Heart left ventricle (tissue), 16 donors: ENCODE data around the gene BBS1. TPM values are rescaled to one million over a fixed set of nuclear protein-coding genes. Genes with fewer than 3 reads are reported as not detected.

Experiments
- ATAC-seq, 4 donors: fragments of 200-7000 bp; cut with Tn5 transposase; one replicate each; pipeline ENCODE4 v1.9.1; 2020 to 2022; ENCODE audit warnings: moderate library complexity in 4 of 4, mild to moderate bottlenecking in 3 of 4, moderate number of reproducible peaks in 1 of 4
- DNase-seq, 5 donors: peaks; one replicate each; pipeline ENCODE4 v3.0.0-alpha.2; 2020
- H3K27ac ChIP-seq, 12 donors: fragments of 200-600 bp; sonication (generic) in 4 of 12; one replicate each; pipeline versions ENCODE4 v1.5.0 to v1.8.0; 2016 to 2022; ENCODE audit warnings: mild to moderate bottlenecking in 2 of 12
- H3K27me3 ChIP-seq, 9 donors: fragments of 200-600 bp; sonication (generic) in 2 of 9; one replicate each; pipeline versions ENCODE4 v1.5.1 to v1.8.0; 2016 to 2022; ENCODE audit warnings: mild to moderate bottlenecking in 3 of 9
- H3K36me3 ChIP-seq, 9 donors: fragments of 200-600 bp; sonication (generic) in 2 of 9; one replicate each; pipeline versions ENCODE4 v1.5.0 to v1.8.0; 2018 to 2022; ENCODE audit warnings: mild to moderate bottlenecking in 2 of 9
- H3K4me1 ChIP-seq, 12 donors: fragments of 200-600 bp; sonication (generic) in 4 of 12; one replicate each; pipeline versions ENCODE4 v1.5.0 to v1.8.0; 2016 to 2022; ENCODE audit warnings: mild to moderate bottlenecking in 3 of 12
- H3K4me3 ChIP-seq, 12 donors: fragments of 200-600 bp; sonication (generic) in 4 of 12; one replicate each; pipeline versions ENCODE4 v1.5.0 to v1.8.0; 2017 to 2022; ENCODE audit warnings: mild to moderate bottlenecking in 9 of 12, moderate library complexity in 4 of 12
- H3K9me3 ChIP-seq, 12 donors: fragments of 200-600 bp; sonication (generic) in 4 of 12; one replicate each; pipeline versions ENCODE4 v1.5.0 to v1.8.0; 2016 to 2022; ENCODE audit warnings: mild to moderate bottlenecking in 1 of 12
- POLR2A ChIP-seq, 2 donors: fragments of 450-650 bp; IDR thresholded peaks; one replicate each; pipeline ENCODE4 v1.6.1; 2017; ENCODE audit warnings: antibody characterized with exemption in 2 of 2, mild to moderate bottlenecking in 2 of 2, moderate library complexity in 2 of 2
- WGBS, 4 donors: extraction: QIAGEN DNeasy Blood & Tissue Kit in 2 of 4; methylation state at CpG; one replicate each; pipeline versions ENCODE4 v1.1.5 to v1.1.7; 2013 to 2018; 5-methylcytosine and 5-hydroxymethylcytosine counted together
- intact Hi-C, 10 donors: fragments of 100-400 bp; cut with DNase I; formaldehyde crosslinking; loops; one replicate each; pipeline versions ENCODE4 v1.11.1 to v1.14.2; 2022
- polyA plus RNA-seq, 2 donors: library from polyadenylated mRNA; stranded (reverse); fragments of 200-250 nt; gene quantifications; one replicate each; pipeline ENCODE4 v1.2.3, GENCODE V29; 2013
- total RNA-seq, 9 donors: library from RNA; depleted of rRNA in 2 of 9; stranded (reverse); fragments of >200 nt in 2 of 9; fragmentation: NEBNext Ultra II Directional in 3 of 9; extraction: Animal tissue kit (Norgen Biotek cat#: 25700) in 3 of 9; gene quantifications; one replicate each; pipeline versions ENCODE4 v1.1.0 to v1.2.4, GENCODE V29; 2016 to 2023
- TF ChIP-seq, protein P1 (sequence below), 12 donors: fragments of 200-600 bp; sonication (generic) in 4 of 12; IDR thresholded peaks; one replicate each; pipeline versions ENCODE4 v1.5.0 to v1.8.0; 2018 to 2022; ENCODE audit warnings: antibody characterized with exemption in 12 of 12, mild to moderate bottlenecking in 5 of 12
- donor health status: ischemic (EF 13 %, LVEDD 7.1; RV severe dilation, severe dysfunction).
- donor health status: healthy with polysubstance abuse.
- donor health status: DM: no; HTN: yes; CAD: no.
- donor health status: DM: no; HTN: no; CAD: no.
- donor health status: ischemic (EF 25% LVEDD 6.9; RV normal size, moderate dysfunction).
- donor health status: ischemic (EF 25% LVEDD 5.7; RV mildly dilated, moderate dysfunction).
- donor health status: healthy.
- donor health status: DM: yes; HTN: yes; CAD: no.
- donor health status: ischemic (EF 35%, LVEDD 5.7; RV mildly dilated, moderate dysfunction).
- donor health status: nonischemic (EF 11% LVEDD 7.7; RV severe dilation, severe dysfunction).
- donor health status: DM: yes; HTN: yes; CAD: no.
- donor health status: PGD.
- donor health status: ischemic (EF 29% LVEDD 5.4; RV normal size, mild dysfunction).
- donor health status: nonischemic (EF 23%, LVEDD 6.1; RV moderate dilation, normal function).

Gene BBS1
- total and polyA plus RNA-seq, 11 donors: 11.0 to 51.8 (median 18.5) TPM

DNA sequence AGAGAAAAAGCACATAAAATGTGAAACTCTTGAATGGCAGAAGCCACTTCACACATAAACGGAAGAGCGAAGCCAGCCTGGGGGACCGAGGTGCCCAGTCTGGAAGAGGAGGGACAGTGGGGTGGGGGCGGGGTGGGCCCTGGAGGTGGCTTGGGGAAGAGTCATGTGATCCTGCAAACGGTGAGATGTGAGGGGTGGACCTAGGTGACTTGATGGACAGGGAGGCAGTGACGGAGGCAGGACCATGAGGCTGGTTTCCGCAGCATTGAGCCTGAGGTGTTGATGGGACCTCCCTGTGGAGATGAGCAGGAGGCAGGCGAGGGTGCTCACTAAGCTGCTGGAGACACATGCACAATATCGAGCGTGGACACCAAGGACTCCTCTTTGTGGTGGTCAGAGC, 18.6 kb downstream of the BBS1 start:
- Histone ChIP-seq H3K27ac (no peak overlapping the region), H3K4me1 (peaks cover 0 to 8% (median 0%) of the 10 kb centered on the region in 12 donors), H3K27me3 (no peaks in the 10 kb centered on the region), H3K4me3 (no peak overlapping the region), H3K9me3 (no peaks in the 10 kb centered on the region), H3K36me3 (peaks cover 0 to 67% (median 22%) of the 10 kb centered on the region in 9 donors)
- no peak for DNase-seq
- TF ChIP-seq, protein P1, sequence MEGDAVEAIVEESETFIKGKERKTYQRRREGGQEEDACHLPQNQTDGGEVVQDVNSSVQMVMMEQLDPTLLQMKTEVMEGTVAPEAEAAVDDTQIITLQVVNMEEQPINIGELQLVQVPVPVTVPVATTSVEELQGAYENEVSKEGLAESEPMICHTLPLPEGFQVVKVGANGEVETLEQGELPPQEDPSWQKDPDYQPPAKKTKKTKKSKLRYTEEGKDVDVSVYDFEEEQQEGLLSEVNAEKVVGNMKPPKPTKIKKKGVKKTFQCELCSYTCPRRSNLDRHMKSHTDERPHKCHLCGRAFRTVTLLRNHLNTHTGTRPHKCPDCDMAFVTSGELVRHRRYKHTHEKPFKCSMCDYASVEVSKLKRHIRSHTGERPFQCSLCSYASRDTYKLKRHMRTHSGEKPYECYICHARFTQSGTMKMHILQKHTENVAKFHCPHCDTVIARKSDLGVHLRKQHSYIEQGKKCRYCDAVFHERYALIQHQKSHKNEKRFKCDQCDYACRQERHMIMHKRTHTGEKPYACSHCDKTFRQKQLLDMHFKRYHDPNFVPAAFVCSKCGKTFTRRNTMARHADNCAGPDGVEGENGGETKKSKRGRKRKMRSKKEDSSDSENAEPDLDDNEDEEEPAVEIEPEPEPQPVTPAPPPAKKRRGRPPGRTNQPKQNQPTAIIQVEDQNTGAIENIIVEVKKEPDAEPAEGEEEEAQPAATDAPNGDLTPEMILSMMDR (IDR thresholded peaks at IDR 0.05): no peak
- no peak for TF ChIP-seq POLR2A (IDR thresholded peaks at IDR 0.05)
- intact Hi-C loops: no loop called here
- 79 to 81% (median 80%) methylated on average over 10 of the region's 10 CpGs for WGBS, 4 donors
- no peak for ATAC-seq

- intact Hi-C loops: no loop called here
- TF ChIP-seq, protein P1 (IDR thresholded peaks at IDR 0.05): no peak
- no peak for TF ChIP-seq POLR2A (IDR thresholded peaks at IDR 0.05)
- Histone ChIP-seq H3K4me3 (no peak overlapping the region), H3K9me3 (no peaks in the 10 kb centered on the region), H3K27ac (no peak overlapping the region), H3K4me1 (peaks cover 0 to 2% (median 0%) of the 10 kb centered on the region in 12 donors), H3K36me3 (peaks cover 0 to 67% (median 22%) of the 10 kb centered on the region in 9 donors), H3K27me3 (no peaks in the 10 kb centered on the region)
- ATAC-seq: peak in 1 of 4 donors; percentile 16
- 79 to 90% (median 87%) methylated on average over 6 to 13 of the region's 13 CpGs for WGBS, 4 donors
- DNase-seq: no peak
These were observed 19.2 kb downstream of the BBS1 start for GRCh38 chr11:66529655-66530054.

DNA sequence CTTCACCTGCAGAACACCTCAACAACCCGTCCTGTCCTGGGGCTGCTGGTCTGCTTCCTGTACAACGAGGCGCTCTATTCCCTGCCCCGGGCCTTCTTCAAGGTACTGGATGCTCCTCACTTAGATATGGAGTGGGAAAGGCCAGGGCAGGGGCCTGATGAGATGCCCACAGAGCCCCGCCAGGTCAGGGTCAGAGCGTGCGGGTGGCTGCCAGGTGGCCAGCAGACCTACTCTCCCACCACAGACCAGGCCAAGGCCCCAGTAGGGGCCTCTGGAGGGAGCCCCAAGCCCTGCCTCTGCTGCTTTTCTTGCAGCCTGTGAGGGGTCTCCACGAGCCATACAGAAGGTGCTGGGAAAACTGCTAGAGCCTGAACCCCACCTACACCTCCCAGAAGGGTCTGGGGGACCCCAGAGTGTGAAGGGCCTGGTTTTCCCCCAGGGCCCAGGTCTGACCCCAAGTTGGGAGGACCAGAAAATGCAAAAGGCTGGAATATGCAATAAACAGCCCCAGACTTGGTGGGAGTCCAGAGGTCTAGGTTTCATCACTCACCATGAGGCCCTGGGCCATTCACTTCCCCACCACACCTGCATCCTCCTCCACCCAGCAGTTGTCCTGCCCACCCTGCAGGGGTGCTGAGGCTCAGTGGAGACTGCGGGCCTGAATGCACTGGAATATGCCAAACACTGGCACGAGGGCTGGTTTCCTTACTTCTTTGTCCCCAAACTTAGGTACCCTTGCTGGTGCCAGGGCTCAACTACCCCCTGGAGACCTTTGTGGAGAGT, 20.7 kb downstream of the BBS1 start:
- DNase-seq: no peak
- Histone ChIP-seq H3K36me3 (peaks cover 0 to 78% (median 28%) of the 10 kb centered on the region in 9 donors), H3K9me3 (no peaks in the 10 kb centered on the region), H3K4me3 (no peak overlapping the region), H3K4me1 (no peaks in the 10 kb centered on the region), H3K27ac (no peak overlapping the region), H3K27me3 (no peaks in the 10 kb centered on the region)
- TF ChIP-seq, protein P1 (IDR thresholded peaks at IDR 0.05): no peak
- no peak for TF ChIP-seq POLR2A (IDR thresholded peaks at IDR 0.05)
- ATAC-seq: no peak
- intact Hi-C loops: no loop called here
- WGBS, 4 donors: 89 to 95% (median 92%) methylated on average over 6 to 10 of the region's 10 CpGs

DNA sequence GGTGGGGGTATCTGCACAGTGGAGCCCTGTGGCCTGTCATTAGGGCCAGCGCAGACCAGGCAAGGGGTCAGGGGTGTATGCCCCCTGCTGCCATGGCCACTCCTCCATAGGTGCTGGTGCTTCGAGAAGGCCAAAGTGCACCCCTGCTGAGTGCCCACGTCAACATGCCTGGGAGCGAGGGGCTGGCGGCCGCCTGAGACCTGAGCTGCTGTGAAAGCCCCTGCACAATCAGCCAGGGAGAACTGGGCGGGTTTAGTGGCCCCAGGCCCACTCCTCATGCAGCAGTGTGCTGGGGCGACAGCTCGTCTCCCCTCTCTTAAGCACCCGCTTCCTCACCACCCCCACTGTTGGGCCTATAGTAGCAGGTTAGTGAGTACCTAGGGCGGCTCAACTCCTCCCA, 21.4 kb downstream of the BBS1 start:
- ATAC-seq: peak in 1 of 4 donors; percentile 27
- H3K4me1 ChIP-seq: no peaks in the 10 kb centered on the region
- 91 to 97% (median 94%) methylated on average over 5 to 11 of the region's 11 CpGs for WGBS, 4 donors
- H3K27ac ChIP-seq: no peak overlapping the region
- no peak overlapping the region for H3K4me3 ChIP-seq
- TF ChIP-seq, protein P1 (IDR thresholded peaks at IDR 0.05): no peak
- H3K9me3 ChIP-seq: no peaks in the 10 kb centered on the region
- intact Hi-C loops: no loop called here
- no peak for DNase-seq
- H3K27me3 ChIP-seq: no peaks in the 10 kb centered on the region
- H3K36me3 ChIP-seq: peaks cover 0 to 75% (median 31%) of the 10 kb centered on the region in 9 donors
